DOHH2 (cell line): ENCODE measurements around the gene FAM76A.

Source experiments
- H3F3A ChIP-seq: fragments of 200-600 bp; sonication (generic), shearing (Covaris generic); 2 replicates; pipeline ENCODE4 v1.6.0; 2016; ENCODE audit warnings: antibody characterized with exemption, mild to moderate bottlenecking; ENCODE audit not compliant: control insufficient read depth, insufficient read depth
- H3K27ac ChIP-seq: fragments of 200-600 bp; sonication (generic); 2 replicates; pipeline ENCODE4 v1.5.1; 2014; ENCODE audit warnings: low read depth, mild to moderate bottlenecking, low read length, moderate library complexity
- H3K27me3 ChIP-seq: fragments of 200-600 bp; sonication (generic); 2 replicates; pipeline ENCODE4 v1.6.1; 2014; ENCODE audit warnings: mild to moderate bottlenecking, low read length, mixed read lengths; ENCODE audit not compliant: control insufficient read depth
- H3K36me3 ChIP-seq: fragments of 200-600 bp; sonication (generic); 2 replicates; pipeline ENCODE4 v1.6.1; 2014; ENCODE audit warnings: mild to moderate bottlenecking, low read length, moderate library complexity, mixed read lengths; ENCODE audit not compliant: control insufficient read depth
- H3K4me1 ChIP-seq: fragments of 200-600 bp; sonication (generic); 2 replicates; pipeline ENCODE4 v1.6.1; 2014; ENCODE audit warnings: mild to moderate bottlenecking, low read length, mixed read lengths; ENCODE audit not compliant: control insufficient read depth
- H3K4me2 ChIP-seq: fragments of 200-600 bp; sonication (generic); 2 replicates; pipeline ENCODE4 v1.6.0; 2014; ENCODE audit warnings: mild to moderate bottlenecking, low read length, moderate library complexity
- H3K4me3 ChIP-seq: fragments of 200-600 bp; sonication (generic); 2 replicates; pipeline ENCODE4 v1.5.1; 2014; ENCODE audit warnings: mild to moderate bottlenecking, low read length, mixed read lengths
- H3K79me2 ChIP-seq: fragments of 200-600 bp; sonication (generic); 2 replicates; pipeline ENCODE4 v1.6.1; 2014; ENCODE audit warnings: mild to moderate bottlenecking, low read length, mixed read lengths; ENCODE audit not compliant: control insufficient read depth
- H3K9me2 ChIP-seq: fragments of 200-600 bp; sonication (generic); replicated peaks from 2 replicates; pipeline ENCODE4 v1.6.1; 2014; ENCODE audit warnings: mild to moderate bottlenecking, low read length, mixed read lengths; ENCODE audit not compliant: control insufficient read depth
- H3K9me3 ChIP-seq: fragments of 200-600 bp; sonication (generic); 2 replicates; pipeline ENCODE4 v1.6.1; 2014; ENCODE audit warnings: antibody characterized with exemption, low read length, mixed read lengths; ENCODE audit not compliant: control insufficient read depth, insufficient read depth
- H4K20me1 ChIP-seq: fragments of 200-600 bp; sonication (generic); 2 replicates; pipeline ENCODE4 v1.6.0; 2014; ENCODE audit warnings: low read depth, mild to moderate bottlenecking, antibody characterized with exemption, low read length, moderate library complexity; ENCODE audit not compliant: control insufficient read depth, insufficient read depth
- CTCF ChIP-seq: fragments of 200-600 bp; sonication (generic); IDR thresholded peaks from one replicate; pipeline ENCODE4 v1.5.1; 2014; ENCODE audit warnings: antibody characterized with exemption, mild to moderate bottlenecking, low read depth, low read length; ENCODE audit not compliant: poor library complexity, severe bottlenecking
- EZH2phosphoT487 ChIP-seq: fragments of 200-600 bp; sonication (generic); IDR thresholded peaks from 2 replicates; pipeline ENCODE4 v1.6.1; 2017; ENCODE audit warnings: borderline replicate concordance, mild to moderate bottlenecking, antibody characterized with exemption, low read length, moderate library complexity, mixed read lengths

The FAM76A gene

GRCh38 chr1:27704958-27705357 is 20.8 kb upstream of the FAM76A start:
- H4K20me1 ChIP-seq = no peaks in the 10 kb centered on the region
- H3K79me2 ChIP-seq = no peaks in the 10 kb centered on the region
- H3K4me1 ChIP-seq = no peaks in the 10 kb centered on the region
- H3K36me3 ChIP-seq = no peaks in the 10 kb centered on the region
- TF ChIP-seq EZH2phosphoT487 = no peak
- no peak for TF ChIP-seq CTCF
- no peak overlapping the region for H3K4me2 ChIP-seq
- no peak overlapping the region for H3K27ac ChIP-seq
- H3K4me3 ChIP-seq = no peak overlapping the region
- peaks cover 8% of the 10 kb centered on the region; the same call in 1 of the 2 replicates for H3K27me3 ChIP-seq
- H3K9me2 ChIP-seq = no peaks in the 10 kb centered on the region
- H3K9me3 ChIP-seq = peaks cover 6% of the 10 kb centered on the region
- no peaks in the 10 kb centered on the region for H3F3A ChIP-seq

- TF ChIP-seq CTCF (no peak), EZH2phosphoT487 (no peak)
- no peaks in the 10 kb centered on the region for H3K36me3 ChIP-seq
Observed at GRCh38 chr1:27705545-27705944, 20.2 kb upstream of the FAM76A start.

GRCh38 chr1:27710574-27710973 is 15.2 kb upstream of the FAM76A start:
- H3K9me2 ChIP-seq = no peaks in the 10 kb centered on the region
- H3K27ac ChIP-seq = no peak overlapping the region
- H3K4me3 ChIP-seq = no peak overlapping the region
- H3K79me2 ChIP-seq = no peaks in the 10 kb centered on the region
- H3K36me3 ChIP-seq = no peaks in the 10 kb centered on the region
- no peaks in the 10 kb centered on the region for H3F3A ChIP-seq
- H3K27me3 ChIP-seq = 0 out of 2 replicates have a peak, but pooled peaks cover 4% of the 10 kb centered on the region
- no peak overlapping the region for H3K4me2 ChIP-seq
- no peaks in the 10 kb centered on the region for H3K9me3 ChIP-seq
- H4K20me1 ChIP-seq = no peaks in the 10 kb centered on the region
- TF ChIP-seq CTCF (no peak), EZH2phosphoT487 (no peak)
- peaks cover 7% of the 10 kb centered on the region; the same call in 1 of the 2 replicates for H3K4me1 ChIP-seq

More at GRCh38 chr1:27705545-27705944, 20.2 kb upstream of the FAM76A start:
- peaks cover 5% of the 10 kb centered on the region; the same call in 1 of the 2 replicates for H3K27me3 ChIP-seq
- H4K20me1 ChIP-seq = no peaks in the 10 kb centered on the region
- no peaks in the 10 kb centered on the region for H3F3A ChIP-seq
- H3K9me3 ChIP-seq = peaks cover 6% of the 10 kb centered on the region
- H3K27ac ChIP-seq = no peak overlapping the region
- H3K4me3 ChIP-seq = no peak overlapping the region
- H3K4me2 ChIP-seq = no peak overlapping the region
- no peaks in the 10 kb centered on the region for H3K79me2 ChIP-seq
- no peaks in the 10 kb centered on the region for H3K4me1 ChIP-seq
- no peaks in the 10 kb centered on the region for H3K9me2 ChIP-seq
